GM19463 (cell line): ENCODE measurements around the gene ANO1.

Experiments used
- ATAC-seq: cut with Tn5 transposase; IDR thresholded peaks from one replicate; pipeline ENCODE4 v1.9.1; 2021; ENCODE audit warnings: mild to moderate bottlenecking, moderate library complexity; ENCODE audit not compliant: unreplicated experiment

ANO1 gene

DNA sequence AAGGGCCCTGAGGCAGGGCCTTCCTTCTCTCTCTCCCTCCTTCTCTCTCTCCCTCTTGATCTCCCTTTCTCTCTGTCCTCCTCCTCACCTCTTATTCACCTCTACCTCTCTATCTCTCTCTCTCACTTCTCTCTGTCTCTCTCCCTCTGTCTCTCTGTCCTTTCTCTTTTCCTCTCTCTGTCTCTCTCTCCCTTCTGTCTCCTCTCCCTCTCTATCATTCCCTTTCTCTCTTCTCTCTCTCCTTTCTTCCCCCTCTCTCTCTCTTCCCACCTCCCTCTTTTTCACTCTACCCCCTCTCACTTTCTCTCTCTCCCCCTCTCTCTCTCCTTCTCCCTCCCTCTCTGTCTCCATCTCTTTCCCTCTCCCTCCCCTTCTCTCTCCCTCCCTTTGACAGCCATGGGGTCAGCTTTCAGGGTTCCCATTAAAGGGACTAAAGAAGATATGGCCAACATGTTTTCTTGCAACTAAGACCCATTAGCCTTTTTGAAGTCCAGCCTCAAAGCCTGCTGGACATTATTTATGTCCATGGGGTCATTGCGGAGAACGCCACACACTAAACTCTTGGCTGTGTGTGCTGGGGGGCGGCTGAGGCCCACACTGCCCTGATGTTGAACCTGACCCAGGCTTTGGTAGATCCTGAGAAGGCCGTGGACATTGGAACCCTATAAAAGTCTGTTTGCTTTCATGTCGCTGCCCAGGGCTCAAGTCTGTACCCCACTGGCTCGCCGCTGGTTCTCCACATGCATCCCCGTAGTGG is 15.0 kb downstream of the ANO1 start:
- ATAC-seq = no peak

DNA sequence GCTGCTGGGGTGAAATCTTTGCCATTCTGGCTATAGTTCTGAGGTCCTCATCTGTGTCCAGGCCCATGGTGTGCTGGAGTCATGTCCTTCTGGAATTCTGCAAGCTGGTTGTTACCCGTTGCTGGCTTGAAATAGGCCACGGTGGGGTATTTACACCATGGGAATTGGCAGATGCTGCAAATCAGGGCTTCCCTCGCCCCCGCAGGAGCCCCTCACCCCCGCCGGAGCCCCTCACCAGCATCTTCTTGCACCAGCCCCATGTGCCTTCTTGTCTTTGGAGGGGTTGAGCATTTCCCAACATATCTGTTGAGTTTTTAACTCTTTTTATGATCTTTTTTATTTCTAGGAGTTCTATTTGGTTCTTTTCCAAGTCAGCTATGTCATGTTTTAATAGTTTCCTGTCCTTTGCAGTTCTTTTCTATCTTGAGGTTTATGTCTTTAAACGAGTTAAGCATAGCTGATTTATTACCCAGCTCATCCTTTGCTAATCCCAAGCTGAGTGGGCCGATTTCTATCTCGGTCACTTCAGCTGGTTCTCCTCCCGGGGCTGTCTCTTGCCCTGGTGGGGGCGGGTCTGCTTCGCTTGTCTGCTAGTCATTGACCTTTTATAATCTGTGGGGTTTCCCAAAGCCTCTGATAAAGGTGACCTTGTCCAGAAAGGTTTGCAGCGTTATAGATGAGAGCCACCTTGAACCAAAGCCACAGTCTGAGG is 17.6 kb downstream of the ANO1 start:
- ATAC-seq = no peak

DNA sequence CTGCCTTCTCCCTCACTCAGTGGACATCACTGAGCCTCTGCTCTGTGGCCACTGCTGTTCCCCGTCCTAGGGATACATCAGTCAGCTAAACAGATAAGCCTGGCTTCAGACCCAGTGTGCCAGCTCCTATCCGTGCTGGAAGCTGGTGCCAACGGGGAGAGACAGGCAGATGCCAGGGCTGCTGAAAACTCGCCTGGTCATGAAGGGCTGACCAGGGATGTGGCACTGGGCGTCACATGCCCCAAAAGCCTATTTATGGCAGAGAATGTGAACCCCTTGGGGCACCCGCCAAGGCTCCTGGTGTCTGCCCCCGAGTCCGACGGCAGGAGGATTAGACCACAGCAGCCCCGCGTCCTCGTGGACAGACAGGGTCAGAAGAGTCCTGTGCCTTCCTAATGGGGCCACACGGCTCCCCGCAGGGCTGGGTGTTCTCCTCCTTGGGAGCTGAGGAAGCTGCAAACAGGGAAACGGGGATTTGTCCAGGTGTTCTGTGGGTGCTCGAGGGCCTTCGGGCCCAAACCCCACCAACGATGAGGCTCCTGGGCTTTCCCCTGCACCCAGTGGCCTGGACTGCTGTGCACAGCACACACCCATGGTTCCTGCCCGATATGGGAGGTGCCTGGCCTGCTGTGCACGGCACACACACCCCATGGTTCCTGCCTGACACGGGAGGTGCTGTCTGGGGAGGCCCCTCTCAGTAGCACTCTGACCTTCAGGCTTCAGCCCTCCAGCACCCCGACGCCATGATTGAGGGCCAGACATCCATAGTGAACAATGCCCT is 19.9 kb downstream of the ANO1 start:
- ATAC-seq = no peak

DNA sequence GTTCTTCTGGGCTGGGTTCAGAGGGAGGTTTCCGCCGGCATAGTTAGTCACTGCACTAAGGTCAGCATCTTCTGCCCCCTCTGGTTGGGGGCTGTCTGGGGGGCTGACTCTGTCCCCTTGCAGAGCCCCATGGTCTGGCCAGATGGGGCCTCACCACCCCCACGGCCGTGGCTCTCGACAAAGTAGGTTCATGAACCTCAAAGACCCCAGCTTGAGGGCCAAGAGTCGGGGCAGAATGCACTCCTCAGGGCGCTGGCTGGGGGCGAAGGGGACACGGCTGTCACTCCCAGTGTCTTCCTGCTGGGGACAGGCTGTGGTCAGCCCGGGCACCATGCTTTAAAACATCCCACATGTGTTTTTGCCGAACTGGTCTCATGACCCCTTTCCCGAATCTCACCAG is 20.8 kb downstream of the ANO1 start:
- no peak for ATAC-seq

DNA sequence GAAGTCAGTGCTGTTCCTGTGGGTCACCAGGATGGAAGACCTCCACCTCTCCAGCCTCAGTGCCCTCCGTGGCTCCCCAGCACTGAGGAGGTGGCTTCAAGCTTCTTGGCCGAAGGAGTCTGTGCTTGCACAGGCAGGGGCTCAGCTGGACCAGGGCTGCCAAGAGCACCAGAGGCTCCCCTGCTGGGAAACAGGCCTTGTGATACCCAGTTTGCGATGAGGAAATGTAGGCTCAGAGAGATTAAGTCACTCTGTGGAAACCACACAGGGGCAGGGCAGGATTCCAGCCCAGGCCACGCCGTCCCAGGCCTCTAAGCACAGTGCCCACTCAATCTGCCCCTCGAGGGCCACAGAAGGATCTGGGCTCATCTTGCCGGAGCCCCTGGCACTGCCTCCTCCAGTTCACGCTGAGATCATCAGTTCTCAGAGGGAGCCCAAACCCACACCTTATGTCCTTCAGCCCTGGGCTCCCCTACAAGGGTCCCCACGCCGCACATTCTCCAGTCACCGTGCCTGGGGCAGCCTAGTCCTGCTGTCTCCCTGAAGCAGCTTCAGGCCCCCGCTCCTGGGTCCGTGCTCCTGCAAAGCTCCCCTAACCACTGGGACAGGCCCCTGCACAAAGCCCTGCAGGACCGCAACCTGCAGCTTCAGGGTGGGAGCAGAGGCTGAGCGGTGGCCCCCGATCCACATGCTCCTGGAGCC is 21.6 kb downstream of the ANO1 start:
- no peak for ATAC-seq

DNA sequence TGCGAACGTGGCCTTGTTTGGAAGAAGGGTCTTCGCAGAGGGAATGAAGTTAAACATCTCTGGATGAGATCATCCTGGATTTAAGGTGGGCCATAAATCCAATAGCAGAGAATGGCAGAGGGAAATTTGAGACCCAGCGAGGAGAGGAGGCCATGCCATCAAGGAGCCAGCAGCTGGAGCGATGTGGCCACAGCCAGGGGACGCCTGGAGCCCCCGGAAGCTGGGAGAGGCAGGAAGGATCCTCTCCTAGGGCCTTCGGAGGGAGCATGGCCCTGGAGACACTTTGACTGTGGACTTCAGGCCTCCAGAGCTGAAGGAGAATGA is 22.1 kb downstream of the ANO1 start:
- ATAC-seq = no peak

DNA sequence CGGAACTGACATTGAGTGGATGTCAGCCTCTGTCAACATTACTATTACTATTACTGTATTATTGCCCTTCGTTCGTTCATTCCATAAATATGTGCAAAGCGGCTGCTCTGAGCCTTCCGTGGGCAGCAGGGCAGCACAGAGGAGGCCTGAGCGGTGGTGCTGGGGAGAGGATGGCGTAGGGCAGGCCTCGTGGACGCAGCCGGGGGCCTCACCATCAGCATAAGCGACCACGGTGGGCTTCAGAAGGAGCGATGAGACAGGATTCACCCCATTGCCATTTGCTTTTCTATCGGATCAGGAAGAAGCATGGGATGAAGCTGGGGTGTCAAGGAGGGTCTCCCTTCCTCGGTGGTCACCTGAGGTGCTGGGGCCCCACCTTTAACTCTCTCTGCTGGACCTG is 22.7 kb downstream of the ANO1 start:
- ATAC-seq = no peak

DNA sequence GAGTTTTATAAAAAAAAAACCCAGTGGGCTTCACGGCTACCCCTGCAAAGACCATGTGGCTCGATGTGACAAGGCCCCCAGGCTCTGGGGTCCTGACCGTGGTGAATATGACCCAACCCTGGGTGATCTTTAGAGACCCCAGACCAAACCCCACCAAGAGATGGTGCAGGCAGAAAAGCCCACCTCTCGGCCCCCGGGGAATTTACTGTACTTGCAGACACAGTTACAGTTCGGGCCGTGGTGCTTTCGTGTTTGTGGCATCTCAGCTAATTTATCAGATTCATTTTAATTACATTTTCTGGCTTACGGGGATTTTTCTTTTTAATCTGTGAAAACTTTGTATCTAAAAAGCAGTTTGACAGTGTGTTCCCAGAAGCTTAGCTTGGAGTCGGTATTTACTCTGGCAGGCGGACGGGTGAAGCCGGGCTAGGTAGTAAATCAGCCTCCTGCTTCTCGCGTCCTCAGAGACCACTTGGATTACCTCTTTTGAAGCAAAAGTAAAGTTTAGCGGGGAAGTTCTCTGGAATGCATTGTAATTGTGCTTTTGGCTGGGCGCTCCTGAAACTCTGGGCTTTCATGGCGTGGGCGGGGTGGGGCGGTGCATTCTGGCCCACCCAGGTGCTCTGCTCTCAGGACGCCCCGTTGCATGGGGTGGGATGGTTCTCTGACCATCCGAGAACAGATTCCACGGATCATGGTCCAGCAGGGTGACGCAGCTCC is 25.3 kb downstream of the ANO1 start:
- ATAC-seq = no peak

DNA sequence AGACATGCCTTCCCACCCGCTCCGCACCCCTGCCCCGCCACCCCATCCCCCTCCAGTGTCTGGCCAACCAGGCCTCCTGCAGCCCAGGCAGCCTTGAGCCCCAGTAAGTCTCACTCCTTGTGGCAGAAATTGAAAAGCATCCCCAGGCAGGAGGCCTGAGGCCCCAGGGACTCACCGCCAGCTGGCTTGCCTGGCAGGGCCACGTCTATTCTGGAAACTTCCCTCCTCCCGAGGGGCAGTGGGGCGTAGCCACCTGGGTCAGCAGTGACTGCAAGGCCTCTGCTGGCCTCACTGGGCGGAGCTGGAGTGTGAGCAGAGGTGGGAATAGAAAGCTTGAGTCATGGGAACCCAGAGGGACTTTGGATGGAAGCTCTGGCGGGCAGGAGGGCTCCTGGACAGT is 26.3 kb downstream of the ANO1 start:
- no peak for ATAC-seq

DNA sequence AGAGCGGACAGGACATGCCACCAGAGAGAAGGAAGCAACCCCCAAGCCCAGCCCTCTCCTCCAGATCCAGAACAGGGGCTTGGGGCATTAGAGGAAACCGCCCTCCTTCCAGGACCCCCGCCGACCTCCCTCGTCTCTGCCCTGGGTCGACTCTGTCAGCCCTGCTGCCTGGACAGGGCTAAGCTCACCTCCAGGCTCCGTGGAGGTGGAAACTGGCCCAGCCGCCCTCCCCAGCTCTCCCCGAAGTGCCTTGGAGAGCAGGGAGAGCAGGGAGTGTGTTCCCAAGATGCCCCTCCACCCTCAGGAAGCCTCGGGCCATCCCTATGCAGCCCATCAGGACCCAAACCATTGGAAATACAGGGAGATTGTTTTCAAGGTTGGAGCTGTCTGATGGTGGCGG is 26.8 kb downstream of the ANO1 start:
- ATAC-seq = no peak

DNA sequence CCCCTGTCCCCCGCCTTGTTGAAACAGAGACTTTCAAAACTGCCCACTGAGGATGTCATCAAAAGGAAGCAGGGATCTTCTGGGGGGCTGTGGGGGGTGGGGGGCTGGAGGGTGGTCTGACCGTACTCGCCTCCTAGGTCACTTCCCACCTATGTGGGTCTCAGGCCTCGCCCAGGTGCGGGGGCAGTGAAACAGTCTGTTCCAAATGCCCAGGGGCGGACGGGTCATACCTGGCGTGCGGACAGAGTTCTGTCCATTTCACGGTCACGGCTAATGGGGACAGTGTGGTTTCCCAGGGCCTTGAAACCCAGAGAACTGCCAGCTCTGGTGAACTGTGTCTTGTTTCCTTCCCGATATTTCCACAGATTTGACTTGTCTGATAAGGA is 27.2 kb downstream of the ANO1 start:
- no peak for ATAC-seq

DNA sequence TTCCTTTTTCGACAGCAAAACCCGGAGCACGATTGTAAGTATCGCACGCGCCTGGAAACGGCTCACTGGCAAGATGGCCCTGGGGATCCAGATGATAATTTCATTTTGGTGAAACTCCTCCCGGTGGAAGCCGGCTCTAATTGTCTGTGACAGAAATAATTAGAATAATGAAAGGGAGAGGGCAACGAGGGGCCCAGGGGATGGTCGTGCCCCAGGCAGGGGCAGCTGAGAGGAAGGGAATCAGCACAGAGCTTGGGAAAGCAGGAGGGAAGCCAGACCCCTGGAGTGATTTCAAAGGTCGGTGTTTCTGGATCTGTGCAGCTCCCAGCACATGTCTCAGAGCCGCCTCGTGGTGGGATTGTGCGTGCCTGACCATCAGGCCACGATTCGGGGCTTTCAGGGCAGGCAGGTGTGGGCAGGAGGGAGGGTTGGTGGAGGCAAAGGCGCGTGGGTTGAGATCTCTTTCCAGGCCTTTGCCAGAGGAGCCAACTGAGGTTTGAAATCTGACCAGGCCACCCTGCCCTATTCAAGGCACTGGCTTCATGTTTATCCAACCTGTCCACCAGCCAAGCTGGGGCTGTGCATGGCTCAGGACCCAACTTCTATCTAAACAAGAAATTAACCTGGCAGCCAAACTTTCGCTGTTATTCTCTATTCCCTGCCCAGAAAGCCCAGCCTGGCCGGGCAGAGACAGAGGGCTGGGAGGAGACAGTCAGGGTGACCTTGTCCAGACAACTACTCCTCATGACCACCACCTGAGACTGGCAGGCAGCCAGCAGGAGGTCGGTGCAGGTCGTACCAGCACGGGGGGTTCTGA is 27.8 kb downstream of the ANO1 start:
- ATAC-seq = no peak

DNA sequence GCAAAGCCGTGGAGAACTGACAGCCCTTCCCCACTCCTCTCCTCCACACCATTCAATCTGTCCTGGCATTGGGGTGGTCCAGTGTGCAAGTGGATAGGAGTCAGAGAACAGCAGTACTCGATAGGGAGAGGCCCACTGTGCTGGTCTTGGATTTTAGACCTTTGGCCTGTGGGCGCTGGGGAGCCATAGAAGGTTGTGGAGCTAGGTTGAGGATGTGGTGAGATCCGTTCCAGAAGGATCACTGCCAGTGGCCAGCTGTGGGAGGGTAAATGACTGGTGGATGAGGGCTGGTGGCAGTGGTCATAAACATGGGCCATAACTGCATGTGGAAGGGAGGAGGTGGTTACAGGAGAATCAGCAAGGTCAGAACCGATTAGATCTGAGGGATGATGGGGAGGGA is 28.6 kb downstream of the ANO1 start:
- no peak for ATAC-seq

DNA sequence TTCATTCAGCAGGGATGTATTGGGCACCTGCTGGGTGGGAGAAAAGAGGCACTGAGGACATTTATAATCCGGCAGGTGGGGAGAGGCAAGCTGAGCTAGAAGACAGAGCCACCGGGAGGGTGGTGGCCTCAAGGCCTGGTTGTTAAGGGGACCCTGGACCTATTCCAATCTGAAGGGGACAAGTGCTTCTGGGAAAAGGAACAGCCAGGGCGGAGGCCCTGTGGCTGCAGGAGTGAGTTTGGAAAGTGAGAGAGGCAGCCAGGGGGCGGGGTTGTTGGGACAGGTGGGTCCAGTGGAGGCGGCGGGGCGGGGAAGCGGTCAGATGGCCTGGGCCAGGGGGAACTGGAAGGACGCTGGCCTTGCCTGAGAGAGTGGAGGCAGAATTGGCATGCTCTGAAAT is 29.1 kb downstream of the ANO1 start:
- no peak for ATAC-seq

DNA sequence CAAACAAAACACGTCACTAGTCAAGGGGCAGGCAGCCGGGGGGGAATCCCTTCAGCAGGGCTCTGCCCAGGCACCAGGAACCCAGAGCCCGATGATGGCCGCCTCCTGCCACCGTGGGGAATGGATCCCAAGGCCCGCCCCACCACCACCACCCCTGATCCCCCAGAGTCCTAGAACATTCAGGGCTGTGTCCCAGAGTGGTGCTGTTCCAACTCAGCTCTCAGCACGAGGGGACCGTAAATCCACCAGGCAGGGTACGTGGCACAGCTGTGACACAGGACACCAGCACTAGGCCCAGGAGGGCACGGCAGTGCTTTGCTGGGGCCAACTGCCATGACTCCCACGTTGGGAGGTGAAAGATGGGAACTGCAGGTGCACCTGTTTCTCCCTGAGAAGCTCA is 29.6 kb downstream of the ANO1 start:
- no peak for ATAC-seq

DNA sequence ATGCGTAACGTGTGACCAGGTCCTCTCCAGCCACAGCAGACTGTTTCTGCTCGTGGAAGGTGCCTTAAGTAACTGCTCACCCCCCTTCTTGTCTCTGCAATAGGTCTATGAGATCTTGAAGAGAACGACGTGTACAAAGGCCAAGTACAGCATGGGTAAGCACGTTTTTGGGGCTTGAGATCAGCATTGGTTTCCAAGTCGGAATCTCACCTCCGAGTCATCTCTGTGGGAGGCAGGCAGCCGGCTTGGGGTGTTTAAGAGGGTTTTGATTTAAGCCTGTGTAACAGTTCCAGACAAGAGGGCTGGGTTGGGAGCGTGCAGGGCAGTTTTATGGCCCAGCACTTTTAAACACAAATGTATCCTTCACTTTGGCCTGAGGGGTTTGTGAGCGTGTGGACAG is 30.1 kb downstream of the ANO1 start:
- ATAC-seq = no peak

DNA sequence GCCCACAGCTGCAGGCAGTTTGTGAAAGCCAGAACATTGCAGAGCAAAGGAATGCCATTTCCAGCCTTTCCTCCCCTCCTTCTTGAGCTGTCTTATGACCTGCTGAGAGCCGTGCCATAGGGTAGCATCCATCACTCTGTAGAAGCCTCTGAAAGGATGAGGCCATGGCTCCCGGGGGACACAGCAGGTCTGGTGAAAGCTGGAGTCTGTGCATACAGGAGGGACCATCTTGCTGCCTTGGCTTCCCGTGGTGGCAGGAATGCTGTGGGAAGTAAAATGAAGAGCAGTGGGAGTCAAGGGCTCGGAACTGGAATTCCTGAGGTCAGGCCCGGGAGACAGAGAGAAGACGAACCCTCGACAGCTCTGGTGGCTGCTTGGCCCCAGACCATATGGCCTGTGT is 30.9 kb downstream of the ANO1 start:
- ATAC-seq = no peak

DNA sequence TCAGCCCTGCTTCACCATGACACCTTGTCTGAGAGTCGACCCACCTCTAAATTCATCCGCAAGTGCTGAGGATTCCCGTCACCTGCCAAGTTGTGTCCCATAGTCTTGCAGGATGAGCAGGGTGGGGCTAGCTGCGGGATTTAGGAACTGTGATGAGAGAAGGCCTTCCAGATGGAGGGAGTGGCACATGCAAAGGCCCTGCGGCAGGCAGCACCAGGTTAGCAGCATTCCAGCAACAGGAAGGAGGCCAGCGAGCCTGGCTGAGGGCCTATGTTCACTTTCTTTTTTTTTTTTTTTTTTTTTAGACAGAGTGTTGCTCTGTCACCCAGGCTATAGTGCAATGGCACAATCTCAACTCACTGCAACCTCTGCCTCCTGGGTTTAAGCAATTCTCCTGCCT is 31.8 kb downstream of the ANO1 start:
- ATAC-seq = no peak

DNA sequence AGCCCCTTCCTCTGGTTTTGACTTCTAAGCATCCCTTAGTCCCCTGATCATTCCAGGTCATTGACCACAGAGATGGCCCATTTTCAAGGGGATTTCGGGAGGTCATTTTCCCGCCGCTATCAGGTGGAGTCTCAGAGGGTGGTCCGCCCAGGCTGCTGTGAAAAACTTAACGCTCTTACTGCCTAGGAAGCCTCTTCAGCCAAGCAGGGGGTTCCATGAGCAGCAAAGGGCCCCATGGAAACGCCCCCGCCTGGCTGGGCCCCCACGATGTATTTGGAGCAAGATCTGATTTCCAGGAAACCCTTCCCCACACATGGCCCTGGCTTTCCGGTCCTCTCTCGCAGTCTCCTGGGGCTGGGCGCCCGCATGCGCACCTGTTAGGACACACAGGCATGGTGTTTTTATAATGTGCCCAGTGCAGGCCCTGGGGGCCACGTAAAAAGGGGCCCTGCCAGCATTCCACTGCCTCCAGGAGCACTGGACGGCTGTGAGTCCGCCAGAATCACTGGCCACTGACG is 32.5 kb downstream of the ANO1 start:
- no peak for ATAC-seq
